Keratinocyte (primary cell): ENCODE results near the gene CAPZA2. TPM values are rescaled to one million over a fixed set of nuclear protein-coding genes. Genes with fewer than 3 reads are reported as not detected.

ENCODE experiments used
- DNase-seq: peaks from one replicate; pipeline ENCODE4 v3.0.0-alpha.2; 2011; ENCODE audit warnings: low read depth, missing footprints, low spot score
- FAIRE-seq: peaks from 2 replicates; lab custom pipeline; 2011; peaks lifted over from hg19 to GRCh38; lab: Jason Lieb, UNC
- H2AFZ ChIP-seq: 2 replicates; pipeline ENCODE4 v1.6.0; 2012; ENCODE audit warnings: low read length, control low read depth, inconsistent platforms; ENCODE audit not compliant: control insufficient read depth
- H3K27ac ChIP-seq: 2 replicates; pipeline ENCODE4 v1.5.1; 2011; ENCODE audit warnings: low read length; ENCODE audit not compliant: control insufficient read depth, insufficient read depth
- H3K27me3 ChIP-seq: 3 replicates; pipeline ENCODE4 v1.6.0; 2011; ENCODE audit warnings: low read length; ENCODE audit not compliant: control insufficient read depth, insufficient read depth; ENCODE audit errors: extremely low read depth
- H3K36me3 ChIP-seq, 2 experiments: 2 replicates in 1 of 2; 3 replicates in 1 of 2; pipeline ENCODE4 v1.5.1; 2011; ENCODE audit warnings: low read length in 2 of 2, mild to moderate bottlenecking in 1 of 2; ENCODE audit not compliant: control insufficient read depth in 2 of 2, insufficient read depth in 2 of 2; ENCODE audit errors: extremely low read depth in 1 of 2
- H3K4me1 ChIP-seq: 3 replicates; pipeline ENCODE4 v1.5.1; 2011; ENCODE audit warnings: low read length; ENCODE audit not compliant: control insufficient read depth, insufficient read depth; ENCODE audit errors: extremely low read depth
- H3K4me2 ChIP-seq: 3 replicates; pipeline ENCODE4 v1.6.0; 2011; ENCODE audit warnings: low read depth, low read length; ENCODE audit not compliant: control insufficient read depth, insufficient read depth; ENCODE audit errors: extremely low read depth
- H3K4me3 ChIP-seq, 3 experiments: fragments of 200-600 bp in 1 of 3; sonication (generic) in 1 of 3; 2 replicates in 2 of 3; 3 replicates in 1 of 3; pipeline ENCODE4 v1.5.1; 2011 to 2016; ENCODE audit warnings: low read length in 3 of 3, mild to moderate bottlenecking in 3 of 3, control low read depth in 2 of 3, inconsistent platforms in 1 of 3, low read depth in 1 of 3, mixed read lengths in 1 of 3, mixed run types in 1 of 3, moderate library complexity in 1 of 3; ENCODE audit not compliant: control insufficient read depth in 2 of 3, insufficient read depth in 2 of 3; ENCODE audit errors: extremely low read depth in 1 of 3
- H3K79me2 ChIP-seq: 2 replicates; pipeline ENCODE4 v1.6.0; 2012; ENCODE audit warnings: low read length; ENCODE audit not compliant: control insufficient read depth, insufficient read depth
- H3K9ac ChIP-seq: 3 replicates; pipeline ENCODE4 v1.6.0; 2011; ENCODE audit warnings: low read length; ENCODE audit not compliant: control insufficient read depth, insufficient read depth; ENCODE audit errors: extremely low read depth
- H3K9me1 ChIP-seq: 3 replicates; pipeline ENCODE4 v1.6.0; 2011; ENCODE audit warnings: low read length; ENCODE audit not compliant: control insufficient read depth, insufficient read depth; ENCODE audit errors: extremely low read depth
- H3K9me3 ChIP-seq: 2 replicates; pipeline ENCODE4 v1.5.1; 2012; ENCODE audit warnings: low read depth, low read length; ENCODE audit not compliant: control insufficient read depth
- H4K20me1 ChIP-seq: 3 replicates; pipeline ENCODE4 v1.6.0; 2011; ENCODE audit warnings: low read length; ENCODE audit not compliant: control insufficient read depth, insufficient read depth; ENCODE audit errors: extremely low read depth
- EZH2 ChIP-seq: IDR thresholded peaks from one replicate; pipeline ENCODE4 v1.6.1; 2012; ENCODE audit warnings: inconsistent platforms, mild to moderate bottlenecking, low read length, moderate library complexity
- dilution Hi-C: fragments of 300-500 bp; cut with MboI; formaldehyde crosslinking; loops from one replicate; pipeline ENCODE4 v1.7.0; 2020; ENCODE audit warnings: low sequenced_read_pairs; ENCODE audit not compliant: extremely low pct_ligation_motif_present
- polyA plus RNA-seq, 5 experiments: library from polyadenylated mRNA; depleted of rRNA in 3 of 5; stranded (reverse) in 3 of 5; stranded (forward) in 1 of 5; unstranded in 1 of 5; fragments of >200 nt; gene quantifications; 1 replicate in 1 of 5; 2 replicates in 3 of 5; 3 replicates in 1 of 5; pipeline versions ENCODE4 v1.2.1 to v1.2.3, GENCODE V29; 2011 to 2012; ENCODE audit warnings: missing spikeins in 2 of 5, low read depth in 1 of 5, low replicate concordance in 1 of 5
- TF ChIP-seq, protein P1 (sequence below), 3 experiments: IDR thresholded peaks in 1 of 3; conservative IDR thresholded peaks in 1 of 3; optimal IDR thresholded peaks in 1 of 3; 2 replicates in 2 of 3; 3 replicates in 1 of 3; pipeline versions ENCODE3 to v1.5.1; 2011; ENCODE audit warnings: low read length in 3 of 3, mild to moderate bottlenecking in 3 of 3, moderate library complexity in 2 of 3, control low read depth in 1 of 3, inconsistent platforms in 1 of 3; ENCODE audit not compliant: insufficient read depth in 2 of 3; ENCODE audit errors: extremely low read depth in 1 of 3

Gene CAPZA2
- polyA plus RNA-seq, 1 donor (not counting 4 experiments of a cell fraction or from before 2014, with no cell fraction given): 150 TPM

DNA sequence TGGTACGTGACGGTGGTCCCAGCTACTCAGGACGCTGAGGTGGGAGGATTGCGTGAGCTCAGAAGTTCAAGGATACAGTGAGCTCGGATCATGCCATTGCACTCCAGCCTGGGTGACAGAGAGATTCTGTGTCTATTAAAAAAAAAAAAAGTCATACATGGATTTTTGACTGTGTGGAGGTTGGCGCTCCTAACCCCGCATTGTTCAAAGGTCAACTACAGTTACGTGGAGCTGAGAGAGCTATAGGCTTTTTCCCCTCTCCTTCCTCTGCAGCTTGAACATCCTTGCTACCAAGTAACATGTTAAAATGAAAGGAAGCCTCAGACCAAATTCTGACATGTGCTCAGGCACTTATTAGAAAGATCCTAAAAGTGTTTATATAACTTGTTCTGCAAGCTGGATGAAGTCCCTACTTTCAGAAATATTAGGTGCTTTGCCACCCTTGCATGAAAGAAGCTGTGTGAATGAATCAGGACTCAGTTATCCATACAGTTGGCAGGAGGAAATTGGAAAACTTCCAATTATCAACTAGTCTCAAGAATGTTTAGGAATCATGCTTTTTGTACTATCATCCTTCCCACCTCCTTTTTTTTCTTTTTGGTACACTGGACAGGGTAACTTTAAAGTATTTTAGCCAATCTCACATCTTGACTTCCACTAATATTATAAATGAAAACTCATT lies 78.4 kb downstream of the CAPZA2 start:
- FAIRE-seq (no peak), DNase-seq (no peak)
- no peaks in the 10 kb centered on the region for H3K79me2 ChIP-seq
- no peaks in the 10 kb centered on the region for H3K4me1 ChIP-seq
- no peak overlapping the region for H3K4me3 ChIP-seq
- no peaks in the 10 kb centered on the region for H3K27me3 ChIP-seq
- no peaks in the 10 kb centered on the region for H3K9me1 ChIP-seq
- dilution Hi-C loops: no loop called here
- no peaks in the 10 kb centered on the region for H3K9me3 ChIP-seq
- no peak overlapping the region for H2AFZ ChIP-seq
- H3K27ac ChIP-seq: no peak overlapping the region
- H4K20me1 ChIP-seq: no peaks in the 10 kb centered on the region
- TF ChIP-seq, protein P1, sequence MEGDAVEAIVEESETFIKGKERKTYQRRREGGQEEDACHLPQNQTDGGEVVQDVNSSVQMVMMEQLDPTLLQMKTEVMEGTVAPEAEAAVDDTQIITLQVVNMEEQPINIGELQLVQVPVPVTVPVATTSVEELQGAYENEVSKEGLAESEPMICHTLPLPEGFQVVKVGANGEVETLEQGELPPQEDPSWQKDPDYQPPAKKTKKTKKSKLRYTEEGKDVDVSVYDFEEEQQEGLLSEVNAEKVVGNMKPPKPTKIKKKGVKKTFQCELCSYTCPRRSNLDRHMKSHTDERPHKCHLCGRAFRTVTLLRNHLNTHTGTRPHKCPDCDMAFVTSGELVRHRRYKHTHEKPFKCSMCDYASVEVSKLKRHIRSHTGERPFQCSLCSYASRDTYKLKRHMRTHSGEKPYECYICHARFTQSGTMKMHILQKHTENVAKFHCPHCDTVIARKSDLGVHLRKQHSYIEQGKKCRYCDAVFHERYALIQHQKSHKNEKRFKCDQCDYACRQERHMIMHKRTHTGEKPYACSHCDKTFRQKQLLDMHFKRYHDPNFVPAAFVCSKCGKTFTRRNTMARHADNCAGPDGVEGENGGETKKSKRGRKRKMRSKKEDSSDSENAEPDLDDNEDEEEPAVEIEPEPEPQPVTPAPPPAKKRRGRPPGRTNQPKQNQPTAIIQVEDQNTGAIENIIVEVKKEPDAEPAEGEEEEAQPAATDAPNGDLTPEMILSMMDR (optimal IDR thresholded peaks at IDR 0.05 in 1 of 3, IDR thresholded peaks at IDR 0.05 in 1 of 3, conservative IDR thresholded peaks at IDR 0.05 in 1 of 3; ENCODE audit: extremely low read depth in 1 of 3, insufficient read depth in 2 of 3, low read length in 3 of 3): no peak
- H3K9ac ChIP-seq: no peak overlapping the region
- no peak overlapping the region for H3K4me2 ChIP-seq
- H3K36me3 ChIP-seq: no peaks in the 10 kb centered on the region

DNA sequence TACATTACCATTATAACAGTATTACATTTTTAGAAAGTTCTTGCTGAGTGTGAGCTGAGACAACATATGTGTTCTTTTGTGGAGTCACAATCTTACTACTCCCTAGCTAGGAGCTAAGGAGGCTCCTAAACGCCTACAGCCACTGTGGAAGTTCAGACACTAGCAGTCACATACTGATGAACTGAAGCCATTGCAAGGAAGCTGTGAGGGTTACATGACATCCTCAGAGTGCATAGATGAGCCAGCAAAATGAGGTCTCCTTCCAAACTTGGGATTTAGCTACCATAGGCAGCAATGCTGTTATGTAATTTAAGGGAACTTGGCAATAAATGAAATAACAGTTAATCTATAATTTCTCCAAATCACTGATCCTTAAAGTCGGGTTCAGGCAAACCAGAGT lies 80.1 kb downstream of the CAPZA2 start:
- Histone ChIP-seq H3K79me2 (no peaks in the 10 kb centered on the region), H4K20me1 (no peaks in the 10 kb centered on the region), H3K4me1 (no peaks in the 10 kb centered on the region), H2AFZ (no peak overlapping the region), H3K4me2 (no peak overlapping the region), H3K27ac (no peak overlapping the region), H3K9ac (no peak overlapping the region), H3K9me3 (no peaks in the 10 kb centered on the region), H3K9me1 (no peaks in the 10 kb centered on the region), H3K36me3 (no peaks in the 10 kb centered on the region), H3K27me3 (no peaks in the 10 kb centered on the region), H3K4me3 (no peak overlapping the region)
- no peak for DNase-seq
- dilution Hi-C loops: no loop called here
- FAIRE-seq: no peak
- TF ChIP-seq EZH2: no peak
- TF ChIP-seq, protein P1 (optimal IDR thresholded peaks at IDR 0.05 in 1 of 3, IDR thresholded peaks at IDR 0.05 in 1 of 3, conservative IDR thresholded peaks at IDR 0.05 in 1 of 3; ENCODE audit: extremely low read depth in 1 of 3, insufficient read depth in 2 of 3, low read length in 3 of 3): no peak
